ENCODE measurements around the gene LMF2.

DNA sequence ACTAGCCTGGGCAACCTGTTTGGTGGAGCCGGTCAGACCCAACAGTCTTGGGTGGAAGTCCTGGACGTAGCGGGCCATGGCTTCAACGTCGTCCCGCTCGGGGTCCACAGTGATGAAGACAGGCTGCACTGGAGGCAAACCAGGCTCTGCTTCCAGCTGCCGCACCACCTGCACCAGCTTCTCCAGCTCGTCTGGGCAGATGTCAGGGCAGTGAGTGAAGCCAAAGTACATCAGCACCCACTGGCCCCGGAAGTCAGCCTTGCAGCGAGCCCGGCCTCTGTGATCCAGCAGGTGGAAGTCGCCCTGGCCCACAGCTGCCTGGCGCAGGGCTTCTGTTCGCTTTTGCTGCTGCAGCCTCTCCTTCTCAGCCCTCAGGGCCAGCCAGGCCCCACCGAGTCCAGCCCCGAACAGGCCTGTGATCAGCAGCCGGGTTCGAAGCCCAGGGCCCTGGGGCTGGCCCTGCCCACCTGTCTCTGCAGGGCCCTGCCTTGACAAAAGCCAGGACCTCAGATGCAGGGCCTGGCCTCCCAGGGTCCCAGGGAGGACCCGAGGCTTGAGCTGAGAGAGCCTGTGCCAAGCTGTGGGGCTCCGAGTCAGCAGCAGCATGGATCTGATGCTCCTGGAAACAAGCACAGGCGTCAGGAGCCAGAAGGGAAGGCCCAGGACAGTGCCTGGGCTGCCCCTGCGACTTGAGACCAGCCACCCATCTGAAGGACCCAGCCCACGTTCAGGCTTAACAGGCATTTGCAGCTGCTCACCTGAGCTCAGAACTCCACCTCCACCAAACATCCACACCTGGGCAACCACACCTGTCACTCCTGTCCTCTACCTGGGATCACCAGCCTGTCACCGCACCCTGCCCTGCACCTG, 16.5 kb upstream of the LMF2 start:
- TF ChIP-seq, protein P1, sequence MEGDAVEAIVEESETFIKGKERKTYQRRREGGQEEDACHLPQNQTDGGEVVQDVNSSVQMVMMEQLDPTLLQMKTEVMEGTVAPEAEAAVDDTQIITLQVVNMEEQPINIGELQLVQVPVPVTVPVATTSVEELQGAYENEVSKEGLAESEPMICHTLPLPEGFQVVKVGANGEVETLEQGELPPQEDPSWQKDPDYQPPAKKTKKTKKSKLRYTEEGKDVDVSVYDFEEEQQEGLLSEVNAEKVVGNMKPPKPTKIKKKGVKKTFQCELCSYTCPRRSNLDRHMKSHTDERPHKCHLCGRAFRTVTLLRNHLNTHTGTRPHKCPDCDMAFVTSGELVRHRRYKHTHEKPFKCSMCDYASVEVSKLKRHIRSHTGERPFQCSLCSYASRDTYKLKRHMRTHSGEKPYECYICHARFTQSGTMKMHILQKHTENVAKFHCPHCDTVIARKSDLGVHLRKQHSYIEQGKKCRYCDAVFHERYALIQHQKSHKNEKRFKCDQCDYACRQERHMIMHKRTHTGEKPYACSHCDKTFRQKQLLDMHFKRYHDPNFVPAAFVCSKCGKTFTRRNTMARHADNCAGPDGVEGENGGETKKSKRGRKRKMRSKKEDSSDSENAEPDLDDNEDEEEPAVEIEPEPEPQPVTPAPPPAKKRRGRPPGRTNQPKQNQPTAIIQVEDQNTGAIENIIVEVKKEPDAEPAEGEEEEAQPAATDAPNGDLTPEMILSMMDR (IDR thresholded peaks at IDR 0.05), result no peak
- no peak for TF ChIP-seq POLR2A (IDR thresholded peaks at IDR 0.05)

Measured in uterus (tissue), 2 donors.